ENCODE measurements around the gene GRIA3.

GRIA3 gene

DNA sequence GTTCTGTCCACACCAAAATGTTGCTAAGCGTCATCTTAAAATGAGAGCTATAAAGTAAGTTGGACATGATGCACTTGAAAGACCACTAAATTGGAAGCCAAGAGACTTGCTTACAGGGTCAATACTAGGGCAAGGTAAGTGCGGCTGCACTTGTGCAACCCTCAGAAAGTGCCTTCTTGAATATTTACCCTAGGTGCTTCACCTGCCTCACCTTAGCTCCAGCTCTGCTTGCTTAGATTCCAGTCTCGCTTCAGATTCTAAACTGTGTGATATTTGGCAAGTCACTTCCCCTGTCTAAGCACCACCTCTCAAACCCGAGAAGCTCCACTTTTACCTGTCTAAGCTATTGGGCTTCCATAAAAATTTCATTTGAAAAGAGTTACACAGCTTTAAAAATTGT is 136.5 kb downstream of the GRIA3 start:
- DNase-seq (ENCODE audit: low read depth) = no peak
- no peak overlapping the region for H3K4me3 ChIP-seq (ENCODE audit: low read depth, low read length)
- in situ Hi-C loops (cut with HindIII; ENCODE audit: low sequenced_read_pairs) = no loop called here
- TF ChIP-seq, protein P1, sequence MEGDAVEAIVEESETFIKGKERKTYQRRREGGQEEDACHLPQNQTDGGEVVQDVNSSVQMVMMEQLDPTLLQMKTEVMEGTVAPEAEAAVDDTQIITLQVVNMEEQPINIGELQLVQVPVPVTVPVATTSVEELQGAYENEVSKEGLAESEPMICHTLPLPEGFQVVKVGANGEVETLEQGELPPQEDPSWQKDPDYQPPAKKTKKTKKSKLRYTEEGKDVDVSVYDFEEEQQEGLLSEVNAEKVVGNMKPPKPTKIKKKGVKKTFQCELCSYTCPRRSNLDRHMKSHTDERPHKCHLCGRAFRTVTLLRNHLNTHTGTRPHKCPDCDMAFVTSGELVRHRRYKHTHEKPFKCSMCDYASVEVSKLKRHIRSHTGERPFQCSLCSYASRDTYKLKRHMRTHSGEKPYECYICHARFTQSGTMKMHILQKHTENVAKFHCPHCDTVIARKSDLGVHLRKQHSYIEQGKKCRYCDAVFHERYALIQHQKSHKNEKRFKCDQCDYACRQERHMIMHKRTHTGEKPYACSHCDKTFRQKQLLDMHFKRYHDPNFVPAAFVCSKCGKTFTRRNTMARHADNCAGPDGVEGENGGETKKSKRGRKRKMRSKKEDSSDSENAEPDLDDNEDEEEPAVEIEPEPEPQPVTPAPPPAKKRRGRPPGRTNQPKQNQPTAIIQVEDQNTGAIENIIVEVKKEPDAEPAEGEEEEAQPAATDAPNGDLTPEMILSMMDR (IDR thresholded peaks at IDR 0.05; ENCODE audit: low read depth, low read length, missing control alignments) = no peak

DNA sequence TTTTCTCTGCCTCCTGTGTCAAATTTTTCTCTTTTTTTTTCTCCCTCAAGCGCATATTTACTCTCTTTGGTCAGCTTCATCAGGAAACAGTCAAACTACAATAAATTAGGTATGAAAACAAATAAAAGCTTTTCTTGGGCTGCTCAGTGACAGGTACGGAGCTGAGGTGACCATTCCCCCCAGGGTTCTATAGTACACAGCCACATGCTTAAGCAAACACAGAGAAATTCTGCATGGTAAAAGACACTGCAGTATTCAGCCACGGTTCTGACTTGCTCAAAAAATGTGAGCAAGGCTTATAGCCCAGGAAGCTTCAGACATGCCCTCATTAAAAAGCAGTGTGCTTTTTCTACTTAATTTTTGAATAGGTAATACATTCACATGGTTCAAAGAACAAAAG is 138.5 kb downstream of the GRIA3 start:
- in situ Hi-C loops (cut with HindIII; ENCODE audit: low sequenced_read_pairs) = no loop called here
- TF ChIP-seq, protein P1 (IDR thresholded peaks at IDR 0.05; ENCODE audit: low read depth, low read length, missing control alignments) = no peak
- no peak for DNase-seq (ENCODE audit: low read depth)

GRCh38 chrX:123324625-123325024 is 140.5 kb downstream of the GRIA3 start:
- H3K4me3 ChIP-seq (ENCODE audit: low read depth, low read length) = no peak overlapping the region
- in situ Hi-C loops (cut with HindIII; ENCODE audit: low sequenced_read_pairs) = no loop called here
- DNase-seq (ENCODE audit: low read depth) = no peak
- TF ChIP-seq, protein P1 (IDR thresholded peaks at IDR 0.05; ENCODE audit: low read depth, low read length, missing control alignments) = no peak

More for the DNA sequence above, 138.5 kb downstream of the GRIA3 start:
- H3K4me3 ChIP-seq (ENCODE audit: low read depth, low read length) = no peak overlapping the region

GRCh38 chrX:123330229-123330942 is 146.3 kb downstream of the GRIA3 start:
- TF ChIP-seq, protein P1 (IDR thresholded peaks at IDR 0.05; ENCODE audit: low read depth, low read length, missing control alignments) = no peak
- in situ Hi-C loops (cut with HindIII; ENCODE audit: low sequenced_read_pairs) = no loop called here
- no peak for DNase-seq (ENCODE audit: low read depth)
- H3K4me3 ChIP-seq (ENCODE audit: low read depth, low read length) = no peak overlapping the region

GRCh38 chrX:123331349-123331748 is 147.3 kb downstream of the GRIA3 start:
- no peak overlapping the region for H3K4me3 ChIP-seq (ENCODE audit: low read depth, low read length)
- DNase-seq (ENCODE audit: low read depth) = no peak
- in situ Hi-C loops (cut with HindIII; ENCODE audit: low sequenced_read_pairs) = no loop called here
- TF ChIP-seq, protein P1 (IDR thresholded peaks at IDR 0.05; ENCODE audit: low read depth, low read length, missing control alignments) = no peak

DNA sequence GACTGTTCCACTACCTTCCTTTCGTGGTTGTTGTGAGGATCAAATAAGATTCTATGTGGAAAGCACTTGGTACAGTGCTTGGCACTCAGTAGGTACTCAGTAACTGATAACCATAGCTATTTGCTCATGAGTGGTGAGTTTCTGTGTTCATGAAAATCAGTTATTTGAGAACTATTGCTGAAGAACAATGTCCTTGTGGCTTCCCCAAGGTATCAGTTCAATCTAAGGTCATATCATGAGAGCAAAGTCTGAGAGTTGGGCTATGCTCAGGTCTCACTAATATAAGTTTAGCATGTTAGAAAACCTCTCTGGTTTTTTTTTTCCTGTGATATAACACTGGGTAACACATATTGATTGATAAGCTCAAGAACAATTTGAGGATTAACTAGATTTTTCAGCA is 147.8 kb downstream of the GRIA3 start:
- TF ChIP-seq, protein P1 (IDR thresholded peaks at IDR 0.05; ENCODE audit: low read depth, low read length, missing control alignments) = no peak
- in situ Hi-C loops (cut with HindIII; ENCODE audit: low sequenced_read_pairs) = no loop called here
- H3K4me3 ChIP-seq (ENCODE audit: low read depth, low read length) = no peak overlapping the region
- DNase-seq (ENCODE audit: low read depth) = no peak
